Coronary artery (tissue), 2 donors: ENCODE results near the gene PPIF.

ENCODE experiments used
- DNase-seq: peaks from one replicate; pipeline ENCODE4 v3.0.0-alpha.2; 2017; ENCODE audit warnings: low spot score
- H3K27ac ChIP-seq, 2 donors: fragments of 200-600 bp; sonication (generic); one replicate each; pipeline ENCODE4 v1.5.1; 2016 to 2019
- H3K4me3 ChIP-seq: fragments of 200-600 bp; sonication (generic); 2 replicates; pipeline ENCODE4 v1.5.1; 2016; ENCODE audit warnings: mild to moderate bottlenecking, moderate library complexity
- TF ChIP-seq, protein P1 (sequence below): fragments of 200-600 bp; sonication (generic); IDR thresholded peaks from one replicate; pipeline ENCODE4 v1.5.1; 2019; ENCODE audit warnings: antibody characterized with exemption

Gene PPIF

DNA sequence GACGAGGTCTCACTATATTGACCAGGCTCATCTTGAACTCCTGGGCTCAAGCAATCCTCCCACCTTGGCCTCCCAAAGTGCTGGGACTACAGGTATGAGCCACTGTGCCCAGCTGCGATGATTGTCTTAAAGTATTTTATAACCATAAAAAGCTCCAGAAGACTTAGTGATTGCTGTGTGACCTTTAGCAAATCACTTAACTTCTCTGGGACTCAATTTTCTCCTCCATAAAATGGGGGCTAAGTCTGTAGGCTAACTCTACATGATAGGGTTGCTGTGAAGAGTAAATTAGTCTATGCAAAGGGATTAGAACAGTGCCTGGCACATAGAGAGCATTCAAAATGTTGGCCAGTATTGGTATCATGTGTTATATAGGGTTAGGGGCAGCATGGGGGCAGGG is 42.8 kb downstream of the PPIF start:
- no peak overlapping the region for H3K4me3 ChIP-seq
- peak overlapping the region in 1 of 2 donors; percentile 63 for H3K27ac ChIP-seq
- TF ChIP-seq, protein P1, sequence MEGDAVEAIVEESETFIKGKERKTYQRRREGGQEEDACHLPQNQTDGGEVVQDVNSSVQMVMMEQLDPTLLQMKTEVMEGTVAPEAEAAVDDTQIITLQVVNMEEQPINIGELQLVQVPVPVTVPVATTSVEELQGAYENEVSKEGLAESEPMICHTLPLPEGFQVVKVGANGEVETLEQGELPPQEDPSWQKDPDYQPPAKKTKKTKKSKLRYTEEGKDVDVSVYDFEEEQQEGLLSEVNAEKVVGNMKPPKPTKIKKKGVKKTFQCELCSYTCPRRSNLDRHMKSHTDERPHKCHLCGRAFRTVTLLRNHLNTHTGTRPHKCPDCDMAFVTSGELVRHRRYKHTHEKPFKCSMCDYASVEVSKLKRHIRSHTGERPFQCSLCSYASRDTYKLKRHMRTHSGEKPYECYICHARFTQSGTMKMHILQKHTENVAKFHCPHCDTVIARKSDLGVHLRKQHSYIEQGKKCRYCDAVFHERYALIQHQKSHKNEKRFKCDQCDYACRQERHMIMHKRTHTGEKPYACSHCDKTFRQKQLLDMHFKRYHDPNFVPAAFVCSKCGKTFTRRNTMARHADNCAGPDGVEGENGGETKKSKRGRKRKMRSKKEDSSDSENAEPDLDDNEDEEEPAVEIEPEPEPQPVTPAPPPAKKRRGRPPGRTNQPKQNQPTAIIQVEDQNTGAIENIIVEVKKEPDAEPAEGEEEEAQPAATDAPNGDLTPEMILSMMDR = no peak
- DNase-seq = no peak

DNA sequence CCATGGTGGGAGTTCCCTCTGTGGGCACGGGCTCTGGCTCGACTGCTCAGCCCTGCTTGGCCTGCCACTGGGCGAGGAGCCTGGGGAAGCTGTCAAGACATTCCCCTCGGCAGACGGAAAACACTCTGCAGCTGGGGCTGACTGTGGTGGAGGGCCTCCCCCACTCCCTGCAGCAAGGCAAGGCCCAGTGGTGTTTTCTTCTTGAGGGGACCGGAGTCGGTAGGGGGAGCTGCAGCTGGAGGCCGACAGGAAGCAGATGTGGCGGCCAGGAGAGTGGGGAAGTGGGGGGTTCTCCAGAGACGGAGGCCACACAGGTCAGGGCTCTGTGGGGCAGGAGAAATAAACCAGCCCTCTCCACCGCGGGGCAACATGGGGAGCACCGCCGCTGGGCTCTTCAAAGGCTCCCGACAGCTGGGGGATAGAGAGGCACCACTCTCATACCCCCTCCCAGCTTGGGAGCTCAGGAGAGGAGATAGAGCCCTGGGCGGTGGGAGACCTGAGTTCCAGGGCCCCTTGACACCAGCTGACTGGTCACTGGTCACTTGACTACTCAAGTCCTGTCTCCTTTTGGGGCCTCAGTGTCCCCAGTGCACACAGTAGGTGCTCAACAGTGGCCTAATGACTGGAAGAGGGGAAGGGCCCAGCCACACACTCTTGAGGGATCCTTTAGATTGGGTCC is 43.4 kb downstream of the PPIF start:
- peak; percentile 69 for DNase-seq
- H3K27ac ChIP-seq = peak overlapping the region in 1 of 2 donors; percentile 63

DNA sequence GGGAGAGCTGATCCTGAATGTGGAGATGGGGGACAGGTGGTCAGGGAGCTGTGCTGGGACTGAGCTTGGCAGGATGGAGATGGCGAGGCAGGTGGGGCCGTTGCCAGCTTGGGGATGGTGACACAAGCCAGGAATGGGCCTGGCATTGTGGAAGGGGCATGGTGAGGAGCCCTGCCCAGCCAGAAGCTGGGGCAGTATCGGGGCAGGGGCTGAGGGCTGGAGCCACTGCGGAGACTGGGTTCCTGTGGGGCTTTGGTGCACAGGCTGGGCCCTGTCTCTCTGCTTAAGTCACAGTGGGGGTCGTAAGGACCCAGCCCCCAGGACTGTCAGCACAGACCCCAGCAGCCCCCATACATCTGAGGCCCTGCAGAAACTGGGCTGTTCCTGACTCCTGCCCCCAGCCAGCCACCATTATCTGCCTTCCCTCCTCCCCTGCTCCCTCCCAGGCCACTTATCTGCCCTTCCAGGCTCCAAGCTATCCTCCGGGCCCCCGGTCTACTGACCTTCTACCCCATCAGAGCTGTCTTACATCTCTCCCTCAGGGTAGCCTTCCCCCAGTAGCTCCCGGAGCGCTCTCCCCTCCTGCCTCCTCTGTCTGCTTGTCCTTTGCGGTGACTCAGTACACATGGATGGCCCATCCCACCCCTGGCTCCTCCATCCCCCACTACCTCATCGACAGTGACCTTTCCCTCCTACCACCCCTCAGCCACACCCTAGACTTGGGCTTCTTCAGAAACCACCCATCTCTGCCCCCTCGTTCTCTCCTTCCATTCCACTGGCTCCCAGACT is 44.2 kb downstream of the PPIF start:
- H3K27ac ChIP-seq = peak overlapping the region in 1 of 2 donors; percentile 63
- TF ChIP-seq, protein P1 = no peak
- H3K4me3 ChIP-seq = no peak overlapping the region
- DNase-seq = peak; percentile 72

More for the DNA sequence above, 43.4 kb downstream of the PPIF start:
- TF ChIP-seq, protein P1 = no peak
- H3K4me3 ChIP-seq = no peak overlapping the region

DNA sequence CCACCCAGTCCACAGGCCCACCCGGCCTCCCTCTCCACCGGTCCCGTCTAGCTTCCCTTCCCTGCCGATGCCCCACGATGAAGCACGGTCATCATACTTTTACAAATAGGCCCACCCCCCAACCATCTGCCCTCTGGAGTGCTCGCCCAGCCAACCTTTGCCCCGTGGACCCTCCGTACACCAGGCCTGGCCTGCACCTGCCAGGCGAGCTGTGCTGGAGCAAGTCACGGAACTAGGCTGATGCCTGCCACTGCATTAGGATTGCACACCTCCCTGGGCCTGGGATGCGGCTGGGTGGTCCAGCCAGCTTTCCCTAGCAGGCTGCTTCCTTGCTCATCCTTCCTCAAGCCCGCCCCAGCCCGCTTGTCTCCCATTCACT is 44.7 kb downstream of the PPIF start:
- peak; percentile 69 for DNase-seq
- TF ChIP-seq, protein P1 = no peak
- no peak overlapping the region for H3K4me3 ChIP-seq
- peak overlapping the region in 1 of 2 donors; percentile 63 for H3K27ac ChIP-seq

DNA sequence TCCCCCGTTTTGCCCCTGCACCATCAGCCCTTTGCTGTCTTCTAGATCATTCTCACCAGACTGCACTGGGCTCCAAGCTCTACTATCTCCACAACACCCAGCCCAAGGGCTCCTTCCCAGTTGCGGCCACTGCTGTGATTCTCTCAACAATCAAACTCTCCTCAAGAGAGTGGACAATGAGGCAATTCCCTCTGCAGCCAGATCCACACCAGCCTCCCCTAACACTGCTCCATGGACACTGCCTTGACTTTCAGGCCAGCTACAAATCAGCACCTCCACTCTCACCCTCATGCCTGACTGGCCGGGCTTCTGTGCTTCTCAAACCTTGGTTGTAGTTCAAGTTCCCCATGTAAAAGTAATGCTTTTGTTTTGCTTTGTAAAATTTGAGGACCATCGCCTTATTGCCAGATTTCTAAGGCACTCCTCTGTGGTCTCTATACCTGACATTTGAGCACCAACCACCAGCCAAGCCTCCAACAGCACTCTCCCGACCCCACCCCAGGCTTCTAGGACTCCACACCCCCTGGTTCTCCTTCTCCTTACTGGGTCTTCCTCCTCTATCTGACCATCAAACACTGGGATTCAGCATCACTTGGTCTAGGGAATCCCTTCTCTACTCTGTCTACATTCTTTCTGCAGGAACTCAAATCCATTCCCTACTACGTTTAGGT is 45.4 kb downstream of the PPIF start:
- H3K27ac ChIP-seq = peak overlapping the region in 1 of 2 donors; percentile 11
- peak; percentile 58 for DNase-seq
- TF ChIP-seq, protein P1 = no peak
- no peak overlapping the region for H3K4me3 ChIP-seq

GRCh38 chr10:79393221-79393923 is 46.1 kb downstream of the PPIF start:
- Histone ChIP-seq H3K4me3 (no peak overlapping the region), H3K27ac (peak overlapping the region in 1 of 2 donors; percentile 6)
- TF ChIP-seq, protein P1 = no peak
- peak; percentile 57 for DNase-seq
